Ascending aorta (tissue), 2 donors: Measurements from ENCODE around the gene COL8A2. TPM values are rescaled to one million over a fixed set of nuclear protein-coding genes. Genes with fewer than 3 reads are reported as not detected.

Source experiments
- DNase-seq, 2 donors: peaks; one replicate each; pipeline ENCODE4 v3.0.0-alpha.2; 2019; ENCODE audit warnings: low spot score in 2 of 2
- H3K27ac ChIP-seq, 2 donors: fragments of 200-600 bp; sonication (generic); one replicate each; pipeline ENCODE4 v1.5.1; 2016 to 2017; ENCODE audit warnings: mild to moderate bottlenecking in 1 of 2
- H3K27me3 ChIP-seq: fragments of 200-600 bp; sonication (generic); one replicate; pipeline ENCODE4 v1.5.1; 2017
- H3K36me3 ChIP-seq, 2 donors: fragments of 200-600 bp; sonication (generic); one replicate each; pipeline ENCODE4 v1.5.1; 2016
- H3K4me1 ChIP-seq, 2 donors: fragments of 200-600 bp; sonication (generic); one replicate each; pipeline ENCODE4 v1.5.1; 2016 to 2017; ENCODE audit warnings: mild to moderate bottlenecking in 1 of 2
- H3K4me3 ChIP-seq, 2 donors: fragments of 200-600 bp; sonication (generic); one replicate each; pipeline ENCODE4 v1.5.1; 2016 to 2017; ENCODE audit warnings: mild to moderate bottlenecking in 1 of 2
- H3K9me3 ChIP-seq, 2 donors: fragments of 200-600 bp; sonication (generic); one replicate each; pipeline ENCODE4 v1.5.1; 2016
- intact Hi-C: fragments of 100-400 bp; cut with DNase I; formaldehyde crosslinking; loops from one replicate; pipeline ENCODE4 v1.15.1; 2023
- total RNA-seq: library from RNA; depleted of rRNA; stranded (reverse); fragments of >200 nt; gene quantifications from one replicate; pipeline ENCODE4 v1.1.0, GENCODE V29; 2016
- TF ChIP-seq, protein P1 (sequence below), 3 experiments: fragments of 200-600 bp in 2 of 3; fragments of 450-650 bp in 1 of 3; sonication (generic) in 2 of 3; IDR thresholded peaks; one replicate each; pipeline ENCODE4 v1.5.1; 2016 to 2019; ENCODE audit warnings: antibody characterized with exemption in 3 of 3, mild to moderate bottlenecking in 1 of 3, moderate library complexity in 1 of 3

Gene COL8A2
- total RNA-seq, 1 donor from 2014 or later, result 41.7 TPM

DNA sequence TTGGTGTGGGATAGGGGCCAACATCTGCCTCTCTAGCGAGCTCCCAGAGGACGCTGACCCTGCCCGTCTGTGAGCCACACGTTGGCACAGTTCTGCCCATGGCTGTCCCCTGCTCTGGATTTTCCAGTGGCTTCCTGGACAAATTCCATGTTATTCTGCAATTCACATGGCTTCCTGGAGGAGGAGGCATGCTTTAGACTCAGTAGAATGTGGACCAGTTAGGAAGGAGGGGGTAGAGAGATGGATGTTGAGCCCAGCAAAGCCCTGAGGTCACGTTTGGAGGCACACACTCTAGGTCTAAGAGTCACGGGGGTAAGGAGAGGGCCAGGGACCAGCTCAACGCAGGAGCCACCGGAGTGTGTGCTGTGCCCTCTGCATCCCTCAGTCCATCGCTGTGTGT lies 12.2 kb downstream of the COL8A2 start:
- Histone ChIP-seq H3K4me1 (peaks cover 17 to 27% of the 10 kb centered on the region in 2 donors), H3K36me3 (no peaks in the 10 kb centered on the region), H3K27ac (peak overlapping the region; percentile 55 to 95), H3K27me3 (no peaks in the 10 kb centered on the region), H3K9me3 (no peaks in the 10 kb centered on the region), H3K4me3 (no peak overlapping the region)
- TF ChIP-seq, protein P1, sequence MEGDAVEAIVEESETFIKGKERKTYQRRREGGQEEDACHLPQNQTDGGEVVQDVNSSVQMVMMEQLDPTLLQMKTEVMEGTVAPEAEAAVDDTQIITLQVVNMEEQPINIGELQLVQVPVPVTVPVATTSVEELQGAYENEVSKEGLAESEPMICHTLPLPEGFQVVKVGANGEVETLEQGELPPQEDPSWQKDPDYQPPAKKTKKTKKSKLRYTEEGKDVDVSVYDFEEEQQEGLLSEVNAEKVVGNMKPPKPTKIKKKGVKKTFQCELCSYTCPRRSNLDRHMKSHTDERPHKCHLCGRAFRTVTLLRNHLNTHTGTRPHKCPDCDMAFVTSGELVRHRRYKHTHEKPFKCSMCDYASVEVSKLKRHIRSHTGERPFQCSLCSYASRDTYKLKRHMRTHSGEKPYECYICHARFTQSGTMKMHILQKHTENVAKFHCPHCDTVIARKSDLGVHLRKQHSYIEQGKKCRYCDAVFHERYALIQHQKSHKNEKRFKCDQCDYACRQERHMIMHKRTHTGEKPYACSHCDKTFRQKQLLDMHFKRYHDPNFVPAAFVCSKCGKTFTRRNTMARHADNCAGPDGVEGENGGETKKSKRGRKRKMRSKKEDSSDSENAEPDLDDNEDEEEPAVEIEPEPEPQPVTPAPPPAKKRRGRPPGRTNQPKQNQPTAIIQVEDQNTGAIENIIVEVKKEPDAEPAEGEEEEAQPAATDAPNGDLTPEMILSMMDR (IDR thresholded peaks at IDR 0.05), result no peak
- no peak for DNase-seq
- intact Hi-C loops, result no loop called here

DNA sequence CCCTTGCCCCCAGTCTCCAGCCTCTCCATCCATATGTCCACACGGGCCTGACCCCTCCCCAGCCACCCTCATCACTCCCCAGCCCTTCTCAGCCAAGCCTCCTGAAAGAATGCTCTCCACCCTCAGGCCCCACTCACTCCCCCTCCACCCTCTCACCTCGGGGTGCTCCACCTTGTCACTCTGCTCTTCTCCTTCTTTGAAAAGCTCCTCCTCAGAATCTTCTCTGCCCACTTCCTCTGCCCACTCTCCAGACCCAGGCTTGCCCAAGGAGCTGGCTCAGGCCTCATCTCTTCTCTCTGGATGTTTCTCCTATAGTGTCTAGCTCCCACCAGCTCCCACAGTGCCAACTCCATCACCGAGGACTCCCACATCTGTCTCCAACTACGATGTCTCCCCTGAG lies 13.9 kb downstream of the COL8A2 start:
- TF ChIP-seq, protein P1 (IDR thresholded peaks at IDR 0.05), result no peak

DNA sequence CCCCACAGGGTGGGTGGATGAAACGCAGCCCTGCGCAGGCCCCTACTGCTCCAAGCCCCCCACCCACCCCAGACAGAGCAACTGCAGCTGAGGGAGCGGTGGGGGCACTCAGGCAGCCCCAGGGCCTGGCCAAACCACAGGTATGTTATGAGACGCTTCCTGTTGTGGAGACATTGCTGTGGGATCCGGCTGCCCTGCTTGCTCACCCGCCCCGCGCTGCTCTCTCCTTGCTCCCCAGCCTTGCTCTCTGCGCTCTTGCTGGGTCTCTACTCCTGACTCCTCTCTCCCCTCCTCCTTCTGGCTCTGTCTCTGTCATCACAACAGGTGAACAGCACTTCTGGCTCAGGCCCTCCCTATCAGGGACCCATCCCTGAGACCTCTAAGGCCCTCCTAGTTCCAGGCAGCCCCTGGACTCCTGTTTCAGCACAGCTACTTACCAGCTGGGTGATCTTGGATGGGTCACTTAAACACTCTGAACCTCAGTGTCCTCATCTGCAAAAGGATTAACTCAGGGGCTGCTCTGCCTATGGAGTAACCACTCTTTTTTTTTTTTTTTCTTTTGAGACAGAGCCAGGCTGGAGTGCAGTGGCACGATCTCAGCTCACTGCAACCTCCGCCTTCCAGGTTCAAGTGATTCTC lies 15.9 kb downstream of the COL8A2 start:
- Histone ChIP-seq H3K36me3 (no peaks in the 10 kb centered on the region), H3K27me3 (no peaks in the 10 kb centered on the region), H3K27ac (no peak overlapping the region), H3K4me1 (no peaks in the 10 kb centered on the region), H3K4me3 (no peak overlapping the region), H3K9me3 (no peaks in the 10 kb centered on the region)
- no peak for DNase-seq
- TF ChIP-seq, protein P1 (IDR thresholded peaks at IDR 0.05), result no peak
- intact Hi-C loops, result no loop called here

More for the DNA sequence above, 13.9 kb downstream of the COL8A2 start:
- Histone ChIP-seq H3K36me3 (no peaks in the 10 kb centered on the region), H3K27me3 (no peaks in the 10 kb centered on the region), H3K9me3 (no peaks in the 10 kb centered on the region), H3K4me3 (no peak overlapping the region), H3K27ac (no peak overlapping the region), H3K4me1 (peaks cover 6 to 13% of the 10 kb centered on the region in 2 donors)
- intact Hi-C loops, result no loop called here
- DNase-seq, result no peak

DNA sequence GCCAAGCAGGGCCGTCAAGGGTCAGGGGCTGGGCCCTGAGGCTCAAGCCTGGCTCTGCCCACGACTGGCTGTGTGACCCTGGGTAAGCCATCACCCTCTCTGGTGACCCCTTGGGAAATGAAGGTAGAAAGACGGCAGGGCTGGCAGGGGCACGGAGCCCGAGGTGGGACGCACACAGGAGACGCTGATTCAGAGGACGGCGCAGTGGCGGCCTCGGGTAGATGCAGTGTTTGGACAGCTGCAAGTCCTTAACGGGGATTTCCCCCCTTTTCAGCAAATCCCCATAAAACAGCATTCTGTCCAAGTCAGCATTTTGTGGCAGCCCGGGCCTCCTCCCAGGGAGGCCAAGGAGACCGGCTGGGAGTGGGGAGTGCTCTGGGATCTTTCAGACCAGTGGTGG lies 16.7 kb downstream of the COL8A2 start:
- Histone ChIP-seq H3K27me3 (no peaks in the 10 kb centered on the region), H3K27ac (no peak overlapping the region), H3K9me3 (no peaks in the 10 kb centered on the region), H3K36me3 (no peaks in the 10 kb centered on the region), H3K4me1 (no peaks in the 10 kb centered on the region), H3K4me3 (no peak overlapping the region)
- TF ChIP-seq, protein P1 (IDR thresholded peaks at IDR 0.05), result no peak
- intact Hi-C loops, result no loop called here
- no peak for DNase-seq

DNA sequence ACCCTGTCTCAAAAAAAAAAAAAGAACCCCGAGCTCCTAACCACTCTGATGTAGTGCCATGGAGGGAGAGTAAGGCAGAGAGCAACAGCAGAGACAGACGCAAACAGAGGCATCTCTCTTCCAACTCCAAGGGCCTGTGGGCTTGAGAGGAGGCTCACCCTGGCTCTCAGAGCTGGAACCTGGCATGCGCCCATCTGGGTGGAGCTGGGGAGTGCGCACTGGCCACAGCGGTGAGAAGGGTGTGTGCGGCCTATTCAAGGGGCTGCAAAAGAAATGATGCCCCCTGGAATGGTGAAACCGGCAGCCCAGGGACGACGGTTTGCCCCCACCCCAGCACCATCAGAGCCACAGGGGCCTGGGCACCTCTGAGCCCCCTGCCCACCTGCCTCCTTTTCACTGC lies 17.6 kb downstream of the COL8A2 start:
- TF ChIP-seq, protein P1 (IDR thresholded peaks at IDR 0.05), result no peak
- Histone ChIP-seq H3K9me3 (no peaks in the 10 kb centered on the region), H3K4me3 (no peak overlapping the region), H3K4me1 (no peaks in the 10 kb centered on the region), H3K27ac (no peak overlapping the region), H3K36me3 (no peaks in the 10 kb centered on the region), H3K27me3 (no peaks in the 10 kb centered on the region)
- intact Hi-C loops, result no loop called here
- no peak for DNase-seq

DNA sequence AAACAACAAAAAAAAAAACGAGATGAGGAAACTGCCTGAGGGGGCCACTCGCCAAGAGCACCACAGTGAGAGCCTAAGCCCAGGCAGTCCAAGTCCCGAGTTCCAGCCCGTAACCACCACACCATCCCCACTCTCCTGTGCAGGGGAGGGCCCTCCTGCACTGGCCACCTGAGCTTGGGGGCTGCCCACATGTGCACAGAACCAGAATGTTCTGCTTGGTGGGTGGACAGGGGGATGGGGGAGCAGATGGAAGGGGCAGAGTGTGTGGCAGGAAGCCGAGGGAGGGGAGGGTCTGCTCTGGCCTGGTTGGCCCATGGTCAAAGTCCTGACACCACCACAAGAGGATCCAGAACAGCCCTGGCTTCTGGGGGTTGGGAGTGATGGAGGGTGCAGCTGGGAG lies 18.8 kb downstream of the COL8A2 start:
- H3K27me3 ChIP-seq, result no peaks in the 10 kb centered on the region
- H3K4me3 ChIP-seq, result no peak overlapping the region
- no peak for DNase-seq
- H3K36me3 ChIP-seq, result no peaks in the 10 kb centered on the region
- H3K27ac ChIP-seq, result no peak overlapping the region
- intact Hi-C loops, result no loop called here
- TF ChIP-seq, protein P1 (IDR thresholded peaks at IDR 0.05), result no peak
- no peaks in the 10 kb centered on the region for H3K4me1 ChIP-seq
- no peaks in the 10 kb centered on the region for H3K9me3 ChIP-seq
